Measurements from ENCODE around the gene CD47.

GRCh38 chr3:108053067-108053466 lies 37.8 kb downstream of the CD47 start:
- TF ChIP-seq CTCF (conservative IDR thresholded peaks at IDR 0.05; ENCODE audit: low read depth, low read length) (no peak), EZH2 (IDR thresholded peaks at IDR 0.05; ENCODE audit: borderline replicate concordance, low read depth, low read length, poor library complexity, severe bottlenecking) (no peak)

Data from A673 (cell line).